22Rv1 (cell line): Measurements from ENCODE around the gene EIPR1.

Experiments
- ZFX ChIP-seq: fragments of 450-650 bp; IDR thresholded peaks from 2 replicates; pipeline ENCODE4 v1.6.1; 2017; ENCODE audit warnings: antibody characterized with exemption, borderline replicate concordance
- TF ChIP-seq, protein P1 (sequence below): fragments of 450-650 bp; IDR thresholded peaks from 2 replicates; pipeline ENCODE4 v1.5.1; 2017; ENCODE audit warnings: mild to moderate bottlenecking

- TF ChIP-seq, protein P1, sequence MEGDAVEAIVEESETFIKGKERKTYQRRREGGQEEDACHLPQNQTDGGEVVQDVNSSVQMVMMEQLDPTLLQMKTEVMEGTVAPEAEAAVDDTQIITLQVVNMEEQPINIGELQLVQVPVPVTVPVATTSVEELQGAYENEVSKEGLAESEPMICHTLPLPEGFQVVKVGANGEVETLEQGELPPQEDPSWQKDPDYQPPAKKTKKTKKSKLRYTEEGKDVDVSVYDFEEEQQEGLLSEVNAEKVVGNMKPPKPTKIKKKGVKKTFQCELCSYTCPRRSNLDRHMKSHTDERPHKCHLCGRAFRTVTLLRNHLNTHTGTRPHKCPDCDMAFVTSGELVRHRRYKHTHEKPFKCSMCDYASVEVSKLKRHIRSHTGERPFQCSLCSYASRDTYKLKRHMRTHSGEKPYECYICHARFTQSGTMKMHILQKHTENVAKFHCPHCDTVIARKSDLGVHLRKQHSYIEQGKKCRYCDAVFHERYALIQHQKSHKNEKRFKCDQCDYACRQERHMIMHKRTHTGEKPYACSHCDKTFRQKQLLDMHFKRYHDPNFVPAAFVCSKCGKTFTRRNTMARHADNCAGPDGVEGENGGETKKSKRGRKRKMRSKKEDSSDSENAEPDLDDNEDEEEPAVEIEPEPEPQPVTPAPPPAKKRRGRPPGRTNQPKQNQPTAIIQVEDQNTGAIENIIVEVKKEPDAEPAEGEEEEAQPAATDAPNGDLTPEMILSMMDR = no peak
- TF ChIP-seq ZFX = no peak
Observed at GRCh38 chr2:3387011-3387410, 9.4 kb upstream of the EIPR1 start.
